SK-N-SH treated with all-trans-retinoic acid at 6 μM for 48 hours (cell line): Measurements from ENCODE around the gene PRKAA1.

Experiments
- ATAC-seq: fragments of 200-7000 bp; cut with Tn5 transposase; 3 replicates; pipeline ENCODE4 v1.9.1; 2020; ENCODE audit warnings: mild to moderate bottlenecking, moderate library complexity
- ARNTL ChIP-seq: fragments of 450-650 bp; formaldehyde crosslinking; IDR thresholded peaks from 2 replicates; pipeline ENCODE4 v1.5.0; 2020; ENCODE audit warnings: low read depth, mild to moderate bottlenecking, moderate library complexity, borderline replicate concordance
- BACH2 ChIP-seq: fragments of 250-450 bp; sonication (Bioruptor Pico); IDR thresholded peaks from 2 replicates; pipeline ENCODE4 v1.9.0; 2021; ENCODE audit warnings: mild to moderate bottlenecking, borderline replicate concordance
- CREB5 ChIP-seq: fragments of 250-450 bp; sonication (Bioruptor Pico); IDR thresholded peaks from 2 replicates; pipeline ENCODE4 v1.5.1; 2020; ENCODE audit warnings: low read depth, mild to moderate bottlenecking, moderate library complexity
- ESRRG ChIP-seq: fragments of 250-450 bp; sonication (Bioruptor Pico); IDR thresholded peaks from 2 replicates; pipeline ENCODE4 v1.6.1; 2021; ENCODE audit warnings: mild to moderate bottlenecking
- GLIS3 ChIP-seq: fragments of 250-450 bp; sonication (Bioruptor Pico); IDR thresholded peaks from 2 replicates; pipeline ENCODE4 v1.5.0; 2020; ENCODE audit warnings: mild to moderate bottlenecking, moderate library complexity
- ISL1 ChIP-seq: fragments of 250-450 bp; sonication (Bioruptor Pico); IDR thresholded peaks from 2 replicates; pipeline ENCODE4 v2.1.2; 2022; ENCODE audit warnings: mild to moderate bottlenecking, moderate library complexity
- OSR1 ChIP-seq: fragments of 250-450 bp; sonication (Bioruptor Pico); IDR thresholded peaks from 2 replicates; pipeline ENCODE4 v1.8.0; 2022; ENCODE audit warnings: moderate library complexity, mild to moderate bottlenecking, inconsistent platforms
- PATZ1 ChIP-seq: fragments of 250-450 bp; sonication (Bioruptor Pico); IDR thresholded peaks from 2 replicates; pipeline ENCODE4 v1.8.0; 2020; ENCODE audit warnings: mild to moderate bottlenecking, moderate library complexity, borderline replicate concordance
- POU6F1 ChIP-seq: fragments of 250-450 bp; sonication (Bioruptor Pico); IDR thresholded peaks from 2 replicates; pipeline ENCODE4 v1.8.0; 2021; ENCODE audit warnings: low read depth, mild to moderate bottlenecking, moderate library complexity, borderline replicate concordance
- PPARA ChIP-seq: fragments of 250-450 bp; sonication (Bioruptor Pico); IDR thresholded peaks from 2 replicates; pipeline ENCODE4 v1.5.0; 2020; ENCODE audit warnings: mild to moderate bottlenecking, borderline replicate concordance
- RARB ChIP-seq: fragments of 250-450 bp; sonication (Bioruptor Pico); IDR thresholded peaks from 2 replicates; pipeline ENCODE4 v1.8.0; 2021; ENCODE audit warnings: mild to moderate bottlenecking, moderate library complexity
- SNAI2 ChIP-seq: fragments of 250-450 bp; sonication (Bioruptor Pico); IDR thresholded peaks from 2 replicates; pipeline ENCODE4 v1.5.0; 2020; ENCODE audit warnings: mild to moderate bottlenecking, moderate library complexity
- TCF4 ChIP-seq: fragments of 250-450 bp; sonication (Bioruptor Pico); IDR thresholded peaks from 2 replicates; pipeline ENCODE4 v1.8.0; 2021; ENCODE audit warnings: mild to moderate bottlenecking, moderate library complexity, borderline replicate concordance
- TOX ChIP-seq: fragments of 250-450 bp; sonication (Bioruptor Pico); IDR thresholded peaks from 2 replicates; pipeline ENCODE4 v1.8.0; 2021; ENCODE audit warnings: mild to moderate bottlenecking, moderate library complexity, borderline replicate concordance
- ZC3H10 ChIP-seq: fragments of 250-450 bp; sonication (Bioruptor Pico); IDR thresholded peaks from 2 replicates; pipeline ENCODE4 v1.5.1; 2021; ENCODE audit warnings: mild to moderate bottlenecking, moderate library complexity
- ZFP3 ChIP-seq: fragments of 250-450 bp; sonication (Bioruptor Pico); IDR thresholded peaks from 2 replicates; pipeline ENCODE4 v1.5.0; 2020; ENCODE audit warnings: mild to moderate bottlenecking, moderate library complexity
- ZFP30 ChIP-seq: fragments of 450-650 bp; formaldehyde crosslinking; IDR thresholded peaks from 2 replicates; pipeline ENCODE4 v1.5.0; 2022; ENCODE audit warnings: mild to moderate bottlenecking, moderate library complexity
- ZNF565 ChIP-seq: fragments of 450-650 bp; formaldehyde crosslinking; conservative IDR thresholded peaks from 2 replicates; pipeline ENCODE4 v1.5.0; 2020; ENCODE audit warnings: low read depth, mild to moderate bottlenecking, moderate library complexity
- ZNF70 ChIP-seq: fragments of 450-650 bp; formaldehyde crosslinking; IDR thresholded peaks from 2 replicates; pipeline ENCODE4 v1.5.0; 2020; ENCODE audit warnings: mild to moderate bottlenecking, moderate library complexity
- ZNF8 ChIP-seq: fragments of 450-650 bp; formaldehyde crosslinking; IDR thresholded peaks from 2 replicates; pipeline ENCODE4 v1.5.0; 2020; ENCODE audit warnings: mild to moderate bottlenecking, moderate library complexity

The PRKAA1 gene

GRCh38 chr5:40770764-40771163, 27.4 kb downstream of the PRKAA1 start (continued):
- no peak for TF ChIP-seq CREB5 (CRISPR knock-in tag)

- no peak for ATAC-seq
Observed at GRCh38 chr5:40762705-40763104, 35.5 kb downstream of the PRKAA1 start.

GRCh38 chr5:40757400-40757799, 40.8 kb downstream of the PRKAA1 start:
- TF ChIP-seq RARB (CRISPR knock-in tag) (no peak), GLIS3 (no peak), ZFP30 (CRISPR knock-in tag) (no peak), TOX (CRISPR knock-in tag) (no peak), CREB5 (CRISPR knock-in tag) (no peak), PPARA (no peak), ISL1 (CRISPR knock-in tag) (no peak), PATZ1 (CRISPR knock-in tag) (no peak), BACH2 (CRISPR knock-in tag) (no peak), ESRRG (CRISPR knock-in tag) (no peak), ZNF8 (CRISPR knock-in tag) (no peak), ARNTL (no peak), ZNF70 (CRISPR knock-in tag) (no peak), POU6F1 (CRISPR knock-in tag) (no peak), ZC3H10 (no peak), ZFP3 (CRISPR knock-in tag) (no peak), SNAI2 (CRISPR knock-in tag) (no peak), ZNF565 (no peak), OSR1 (CRISPR knock-in tag) (no peak)
- ATAC-seq: no peak

More at GRCh38 chr5:40762705-40763104, 35.5 kb downstream of the PRKAA1 start:
- TF ChIP-seq ISL1 (CRISPR knock-in tag) (0 out of 2 replicates have a peak, but pooled peaks have one; percentile 14), ZC3H10 (no peak), TCF4 (CRISPR knock-in tag) (no peak)

- no peak for TF ChIP-seq PATZ1 (CRISPR knock-in tag)
- 0 out of 2 replicates have a peak, but pooled peaks have one; percentile 46 for TF ChIP-seq GLIS3
- ATAC-seq: peak; percentile 96
Observed at GRCh38 chr5:40755407-40756365, 42.5 kb downstream of the PRKAA1 start, which contains the start of gene TTC33. Gene TTC33 (minus strand): TSS chr5:40755961. CDS start chr5:40747018, 8,943 bp downstream.
